Right hindlimb (tissue), 1 donor: ENCODE measurements around the gene CHRM2.

ENCODE experiments used
- DNase-seq: peaks from one replicate; pipeline ENCODE4 v3.0.0-alpha.2; 2018

Gene CHRM2

DNA sequence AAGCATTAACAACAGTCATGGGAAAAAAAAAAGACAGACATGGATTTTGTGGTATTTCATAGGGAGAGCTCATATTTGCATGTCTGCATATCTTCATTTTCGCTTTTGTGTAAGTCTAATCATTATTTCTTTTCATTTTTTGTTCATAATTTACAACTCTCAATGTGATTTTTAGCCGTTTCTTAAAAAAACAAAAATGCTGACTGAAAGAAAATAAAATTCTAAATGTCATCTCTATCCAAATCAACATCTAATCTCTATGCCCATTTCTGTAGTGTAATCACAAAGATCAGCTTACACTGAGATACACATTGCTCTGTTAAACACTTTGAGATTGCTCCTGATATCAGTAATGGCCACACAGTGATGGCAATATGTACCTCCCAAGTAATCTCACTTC is 29.2 kb downstream of the CHRM2 start:
- no peak for DNase-seq

DNA sequence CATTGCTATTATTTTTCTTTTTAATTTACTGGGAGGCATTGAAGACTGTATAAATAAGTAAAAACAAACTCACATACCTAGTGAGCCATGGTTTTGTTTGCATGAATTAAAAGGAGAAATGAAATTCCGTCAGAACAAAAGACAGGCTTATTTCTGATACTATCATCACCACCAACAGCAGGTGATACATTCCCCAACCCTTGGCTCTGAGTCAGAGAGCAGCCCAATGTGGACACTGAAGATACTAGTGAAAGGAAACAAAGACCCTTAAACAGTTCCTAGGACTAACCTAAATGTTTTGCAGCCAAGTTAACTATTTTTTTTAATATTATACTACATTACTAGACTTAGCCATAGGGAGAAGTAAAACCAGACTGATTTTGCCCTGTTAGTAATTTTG is 31.6 kb downstream of the CHRM2 start:
- no peak for DNase-seq

DNA sequence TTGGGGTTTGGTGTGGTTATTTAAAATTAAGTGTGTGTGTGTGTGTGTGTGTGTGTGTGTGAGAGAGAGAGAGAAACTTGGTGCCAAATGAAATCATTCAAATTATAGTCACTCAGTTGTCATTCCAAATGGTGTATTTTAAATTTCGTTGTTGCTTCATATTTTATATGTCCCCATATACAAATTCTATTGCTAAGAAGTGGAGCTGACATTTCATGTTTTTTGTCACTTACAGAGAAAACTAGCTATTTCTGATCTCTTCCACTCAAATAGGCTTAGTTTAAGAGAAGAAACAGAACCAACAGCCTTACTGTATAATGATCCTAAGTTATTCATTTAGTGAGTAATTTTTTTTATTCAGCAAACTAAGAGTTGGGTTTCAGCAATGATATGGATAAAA is 42.3 kb downstream of the CHRM2 start:
- no peak for DNase-seq

DNA sequence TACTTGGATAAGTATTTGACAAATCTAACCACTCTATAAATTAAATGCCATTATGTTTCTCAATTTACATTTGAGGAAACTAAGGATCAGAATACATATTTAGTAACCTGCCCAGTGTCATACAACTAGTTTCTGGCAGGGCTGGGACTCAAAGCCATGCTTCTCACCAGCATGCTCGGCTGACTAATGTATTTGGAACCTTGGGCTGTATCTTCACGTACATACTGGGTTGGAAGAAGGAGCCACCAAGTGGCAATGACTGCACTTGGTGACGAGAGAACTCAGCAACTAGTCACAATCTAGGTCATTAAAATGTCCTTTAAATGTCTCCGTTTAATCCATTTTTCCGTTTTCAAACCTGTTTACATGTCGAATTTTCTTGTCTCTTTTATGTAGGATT is 42.9 kb downstream of the CHRM2 start:
- no peak for DNase-seq

DNA sequence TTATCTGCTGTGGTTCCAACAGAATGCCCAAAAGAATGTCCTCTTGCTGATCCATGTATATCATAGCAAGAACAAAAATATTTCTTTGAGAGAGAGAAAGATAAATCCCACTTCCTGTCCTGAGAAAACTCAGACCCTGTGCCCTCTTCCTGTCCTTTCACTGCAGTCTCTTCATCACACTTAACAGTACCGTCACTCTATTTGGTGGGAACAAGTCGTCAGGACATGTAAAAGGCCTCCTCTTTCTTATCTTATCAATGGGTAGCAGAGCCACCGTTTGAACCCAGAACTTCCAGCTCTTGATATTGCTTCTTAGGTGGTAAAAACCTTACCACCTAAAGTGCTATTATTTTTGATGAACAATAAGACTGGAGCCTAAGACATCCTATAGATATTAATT is 43.9 kb downstream of the CHRM2 start:
- no peak for DNase-seq

DNA sequence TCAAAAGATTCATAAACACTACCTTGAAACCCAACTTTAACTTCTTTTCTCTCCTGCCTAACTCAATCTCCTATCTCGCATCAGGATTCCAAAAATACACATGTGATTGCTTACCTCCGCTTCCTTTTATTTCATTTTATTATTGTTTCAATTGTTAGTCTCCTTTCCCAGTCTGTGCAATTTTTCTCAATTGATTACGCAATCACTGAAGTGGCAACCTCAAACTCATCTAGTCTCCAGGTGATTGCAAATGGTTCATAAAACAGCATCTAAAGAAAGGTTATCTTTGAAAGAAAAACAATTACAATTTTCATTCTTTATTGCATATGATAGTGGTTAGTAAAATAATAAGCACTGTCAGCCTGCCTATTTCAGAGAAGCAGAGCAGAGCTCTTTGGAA is 45.6 kb downstream of the CHRM2 start:
- DNase-seq: no peak

DNA sequence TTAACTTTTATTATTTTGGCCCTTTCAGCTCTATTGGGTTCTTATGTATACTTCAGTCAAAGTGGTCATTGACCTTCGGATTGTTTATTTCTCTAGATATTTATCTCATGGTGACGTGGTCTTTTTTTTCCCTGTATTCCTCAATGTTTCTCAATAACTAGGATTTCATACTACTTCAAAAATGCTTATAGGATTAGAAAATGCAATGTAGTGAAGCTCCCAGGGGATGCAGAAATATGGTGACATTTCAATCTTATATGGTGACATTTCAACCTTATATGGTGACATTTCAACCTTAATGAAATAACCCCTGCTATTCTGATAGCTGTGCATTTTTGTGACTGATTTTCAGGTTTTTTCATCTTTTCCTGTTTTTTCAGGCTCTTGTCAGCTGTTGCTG is 51.4 kb downstream of the CHRM2 start:
- DNase-seq: no peak

DNA sequence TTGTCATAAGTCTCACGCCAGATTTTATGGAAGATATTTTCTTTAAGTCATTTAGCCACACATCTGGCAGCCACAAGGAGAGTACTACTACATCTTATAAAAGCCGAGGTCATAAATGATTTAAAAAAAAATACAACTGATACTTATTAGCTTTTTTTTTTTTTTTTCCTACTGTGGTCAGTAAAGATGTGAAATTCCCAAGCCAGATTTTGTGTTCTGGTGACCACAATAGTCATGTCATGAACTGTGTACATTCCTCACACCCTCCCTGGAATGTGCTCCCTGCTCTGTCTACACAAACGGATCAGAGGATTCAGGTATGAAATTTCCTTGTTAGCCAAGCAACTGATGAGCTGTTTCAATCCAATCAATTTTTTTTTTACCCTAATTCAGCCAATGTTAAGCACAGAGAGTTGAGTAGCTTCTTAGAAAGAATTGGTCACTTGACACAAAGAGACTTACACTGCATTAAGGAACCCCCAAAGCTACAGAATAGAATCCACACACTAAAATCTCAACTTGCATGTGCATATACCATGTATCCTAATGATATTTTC is 54.7 kb downstream of the CHRM2 start:
- no peak for DNase-seq

DNA sequence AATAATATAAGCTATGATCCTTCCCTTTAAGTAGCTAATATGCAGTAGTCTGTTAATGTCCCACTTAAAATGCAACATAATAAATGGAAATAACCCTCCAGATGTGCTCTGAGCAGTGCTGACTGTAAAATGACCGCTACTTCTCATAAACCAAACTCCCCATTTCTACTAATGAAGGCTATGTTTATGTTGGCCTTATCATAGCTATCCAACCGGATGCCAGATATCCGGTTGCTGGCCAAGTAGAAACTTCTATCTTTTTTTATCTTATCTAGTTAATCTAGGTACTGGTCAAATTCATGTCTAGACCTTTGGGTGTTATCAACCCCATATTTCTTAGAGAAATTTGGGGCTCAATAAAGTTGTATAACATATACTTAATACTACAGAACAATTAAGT is 56.6 kb downstream of the CHRM2 start:
- no peak for DNase-seq

DNA sequence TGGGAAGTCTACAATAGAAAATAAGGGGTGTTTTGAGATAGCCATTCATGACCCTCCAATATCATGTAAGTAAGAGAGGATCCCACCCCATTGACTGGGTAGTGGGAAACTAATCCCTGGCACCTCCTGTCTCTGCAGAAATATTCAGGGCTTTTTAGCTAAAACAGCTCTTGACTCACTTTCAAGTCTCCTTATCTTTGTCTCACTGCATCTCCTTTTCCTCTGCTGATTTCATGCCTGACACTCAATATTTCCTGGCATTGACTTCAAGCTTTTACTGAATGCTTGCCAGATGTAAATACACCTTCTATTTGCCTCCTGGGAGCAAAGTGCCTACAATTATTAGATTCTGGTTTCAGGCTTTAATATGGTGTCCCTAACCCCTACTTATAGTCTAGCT is 57.1 kb downstream of the CHRM2 start:
- no peak for DNase-seq

DNA sequence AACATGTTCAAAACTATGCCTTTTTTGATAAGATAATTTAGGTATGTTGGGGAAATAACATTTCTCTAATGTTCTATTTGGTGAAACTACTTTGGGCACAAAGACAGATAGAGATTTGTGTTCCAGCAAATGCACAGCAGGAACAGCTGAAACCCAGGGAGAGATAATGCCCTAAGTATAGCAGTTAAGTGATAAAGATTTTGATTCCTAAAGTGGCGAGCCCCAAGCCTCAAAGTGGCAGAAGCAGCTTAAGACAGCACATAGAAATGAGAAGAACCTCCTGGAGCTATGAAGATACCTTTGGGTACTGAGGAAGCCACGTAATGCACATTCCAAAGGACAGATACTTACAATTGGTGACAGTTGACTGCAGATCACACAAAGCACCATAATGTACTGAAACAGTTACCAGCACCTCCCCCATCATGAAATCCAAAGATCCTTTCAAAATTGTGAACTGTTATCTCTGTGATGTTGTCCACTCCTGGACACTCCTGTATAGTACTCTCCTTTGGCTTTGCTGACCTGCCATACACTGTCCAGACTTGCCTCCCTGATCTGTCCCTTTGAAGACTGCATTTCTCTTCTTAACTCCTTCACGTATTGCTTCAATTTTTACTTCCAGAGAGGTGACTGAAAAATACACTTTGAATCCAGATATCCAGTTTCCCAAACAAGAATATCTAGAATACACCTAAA is 62.9 kb downstream of the CHRM2 start:
- DNase-seq: no peak

DNA sequence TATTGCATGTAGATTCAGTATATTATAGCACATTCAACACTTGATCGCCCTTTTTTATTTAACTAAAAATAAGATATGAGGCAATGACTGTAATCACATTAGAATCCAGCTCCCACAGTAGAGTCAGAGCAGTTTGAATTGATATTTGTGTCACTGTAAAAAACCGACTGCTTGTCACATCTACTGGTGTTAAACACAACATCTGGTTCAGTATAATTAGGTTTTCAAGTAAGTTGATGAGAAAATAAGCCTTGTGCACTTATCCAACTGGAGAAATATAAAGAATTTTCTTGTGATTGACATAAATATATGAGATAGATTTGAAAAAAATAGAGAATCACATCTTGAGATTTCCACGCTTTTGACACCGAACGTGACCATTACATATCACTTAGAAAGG is 69.0 kb downstream of the CHRM2 start:
- DNase-seq: no peak

DNA sequence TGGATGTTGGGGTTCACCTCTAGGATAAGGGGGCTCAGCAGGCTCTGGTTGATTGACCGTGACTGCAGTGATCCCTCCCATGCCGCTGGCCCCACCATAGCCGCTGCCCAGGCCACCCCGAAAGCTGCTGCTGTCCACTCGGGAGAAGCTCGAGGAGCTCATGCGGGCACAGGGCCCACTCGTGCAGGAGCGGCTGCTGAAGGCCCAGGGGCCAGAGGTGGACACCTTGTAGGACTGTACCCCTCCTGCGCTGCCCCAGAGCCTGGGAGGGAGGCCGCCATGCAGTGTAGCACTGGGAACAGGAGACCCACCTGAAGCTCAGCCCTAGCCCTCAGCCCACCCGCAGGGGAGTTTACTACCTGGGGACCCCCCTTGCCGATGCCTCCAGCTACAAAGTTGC is 70.0 kb downstream of the CHRM2 start:
- no peak for DNase-seq

DNA sequence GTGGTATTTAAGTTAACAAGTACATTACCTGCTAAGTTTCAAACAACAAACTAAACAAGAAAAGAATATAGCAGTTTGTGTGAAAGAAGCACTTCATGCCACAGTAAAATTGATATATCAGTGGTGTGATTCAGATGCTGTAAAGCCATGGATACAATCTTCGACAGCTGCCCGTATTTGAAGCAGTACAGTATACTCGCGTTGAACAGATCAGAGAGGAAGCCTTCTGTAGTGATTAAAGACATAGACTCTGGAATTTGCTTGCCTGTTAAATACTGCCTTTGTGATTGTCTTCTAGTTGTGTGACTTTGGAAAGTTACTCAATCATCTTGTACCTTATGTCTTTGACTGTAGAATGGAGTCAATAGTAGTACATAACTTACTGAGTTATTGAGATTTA is 71.7 kb downstream of the CHRM2 start:
- no peak for DNase-seq

DNA sequence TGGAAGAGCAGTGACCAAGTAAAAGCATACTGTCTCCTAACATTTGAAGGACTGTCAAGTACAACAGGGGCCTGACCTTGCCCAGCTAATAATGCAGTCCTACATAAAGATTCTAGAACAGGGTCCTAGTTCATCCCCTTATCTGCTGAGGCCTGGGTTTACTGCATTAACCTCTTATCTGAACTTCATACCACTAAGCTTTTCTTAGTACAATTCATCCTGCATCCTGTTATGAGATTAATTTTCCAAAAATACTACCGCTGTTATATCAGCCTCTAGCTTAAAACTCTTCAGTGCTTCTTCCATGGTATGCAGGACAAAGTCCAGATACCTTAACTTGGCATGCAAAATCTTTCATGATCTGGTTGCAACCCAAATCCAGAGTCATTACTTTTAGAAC is 72.5 kb downstream of the CHRM2 start:
- DNase-seq: no peak

DNA sequence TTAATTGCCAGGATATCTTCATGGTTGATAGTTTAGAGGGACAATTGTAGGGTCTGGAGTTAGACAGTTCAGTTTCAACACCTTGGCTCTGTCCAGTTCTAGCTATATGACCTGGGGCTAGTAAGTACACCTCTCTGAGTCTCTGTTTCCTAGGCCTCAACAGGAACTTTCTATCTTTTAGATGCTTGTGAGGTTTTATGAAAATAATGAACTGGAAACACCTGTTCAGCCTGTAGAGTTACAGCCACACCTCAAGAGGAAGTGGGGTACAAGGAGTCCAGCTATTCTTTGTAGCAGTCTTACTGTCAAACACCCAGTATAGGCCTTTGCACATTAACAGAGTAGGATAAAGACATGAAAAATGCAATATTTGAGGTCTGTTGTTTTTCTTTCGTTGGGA is 73.4 kb downstream of the CHRM2 start:
- no peak for DNase-seq

DNA sequence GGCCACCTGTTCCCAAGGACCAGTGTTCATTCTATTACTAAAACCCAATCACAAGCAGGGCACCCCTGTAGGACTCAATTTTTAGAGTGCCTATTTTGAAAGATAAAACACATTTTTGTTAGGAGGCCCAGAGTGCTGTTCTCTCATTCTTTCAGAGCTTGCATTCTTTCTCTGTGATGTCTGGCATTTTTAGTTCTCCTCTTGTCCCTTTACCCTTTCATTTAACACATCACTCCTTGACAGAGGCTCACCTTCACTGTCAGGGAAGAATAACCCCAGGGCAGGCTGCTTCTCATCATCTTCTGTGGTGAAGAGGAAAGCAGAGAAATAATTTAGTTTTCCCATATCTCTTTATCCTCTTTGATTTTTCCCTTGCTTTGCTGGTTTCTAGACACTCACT is 73.9 kb downstream of the CHRM2 start:
- no peak for DNase-seq

DNA sequence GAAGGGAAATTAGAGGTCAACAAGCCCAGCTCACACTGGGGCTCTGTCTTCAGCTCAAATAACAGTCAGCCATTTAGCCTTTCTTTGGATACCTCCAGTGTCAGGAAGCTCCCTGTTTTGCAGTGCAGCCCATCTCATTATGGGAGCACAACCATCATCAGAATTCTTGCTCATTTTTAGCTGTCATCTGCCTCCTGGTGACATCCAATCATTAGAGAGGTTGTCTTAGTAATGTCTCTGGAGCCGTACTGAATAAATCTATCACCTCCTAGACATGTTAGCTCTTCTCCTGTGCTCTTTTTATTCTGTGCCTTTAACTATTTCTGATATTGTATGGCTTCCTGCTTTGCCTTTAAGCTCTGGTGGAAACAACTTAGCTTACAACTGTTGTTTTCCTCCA is 74.5 kb downstream of the CHRM2 start:
- DNase-seq: no peak

DNA sequence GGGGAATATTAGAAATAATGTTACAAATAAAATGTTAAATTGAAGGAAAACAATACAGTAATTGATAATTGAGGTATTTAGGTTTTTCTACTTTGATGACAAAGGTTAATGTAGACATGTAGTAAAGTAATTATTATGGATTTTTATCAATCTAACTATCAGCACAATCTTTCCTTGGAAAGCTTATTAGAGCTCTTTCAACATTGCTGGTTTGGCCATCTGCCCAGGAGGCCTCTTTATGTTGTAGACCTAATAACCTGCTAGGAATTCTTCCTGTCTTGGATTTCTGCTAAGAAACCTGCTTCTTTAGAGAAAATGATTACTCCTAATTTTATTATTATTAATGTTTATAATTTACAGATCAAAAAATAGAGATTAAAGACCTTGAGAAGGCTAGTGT is 78.9 kb downstream of the CHRM2 start:
- DNase-seq: no peak

DNA sequence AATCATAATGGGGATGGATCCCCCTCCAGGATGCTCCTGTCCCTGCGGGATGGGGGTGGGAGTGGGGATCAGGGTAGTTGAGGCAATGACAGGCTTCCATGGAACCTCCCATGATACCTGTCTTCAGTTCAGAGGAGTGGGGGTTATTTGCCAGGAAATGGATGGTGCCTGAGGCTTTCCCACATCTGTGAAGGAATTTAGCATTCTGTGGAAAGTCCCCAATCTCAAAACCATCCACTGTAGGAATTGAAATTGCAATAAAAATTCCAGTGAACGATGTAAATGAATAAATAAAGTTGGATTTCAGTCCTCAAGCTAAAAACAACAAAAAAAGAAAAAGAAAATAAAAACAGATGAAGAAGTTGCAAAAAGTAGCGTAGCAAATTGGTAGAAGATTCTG is 81.9 kb downstream of the CHRM2 start:
- no peak for DNase-seq

DNA sequence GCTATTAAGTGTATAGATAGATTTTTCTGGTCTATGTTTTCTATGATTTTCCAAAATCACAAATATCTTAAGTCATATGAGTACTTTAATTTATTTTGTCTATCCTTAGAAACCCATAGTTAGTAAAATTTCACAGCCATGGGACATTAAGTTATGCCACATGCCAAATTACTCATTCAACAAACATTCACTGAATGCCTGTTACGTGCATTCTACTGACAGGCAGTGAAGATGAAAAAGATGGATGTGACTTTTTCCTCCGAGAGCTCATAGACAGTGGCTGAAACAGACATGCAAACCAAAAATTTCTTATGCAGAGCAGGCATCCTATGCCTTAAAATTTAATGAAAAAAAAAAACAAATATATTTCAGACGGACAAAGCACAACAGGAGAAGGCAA is 84.9 kb downstream of the CHRM2 start:
- DNase-seq: no peak

DNA sequence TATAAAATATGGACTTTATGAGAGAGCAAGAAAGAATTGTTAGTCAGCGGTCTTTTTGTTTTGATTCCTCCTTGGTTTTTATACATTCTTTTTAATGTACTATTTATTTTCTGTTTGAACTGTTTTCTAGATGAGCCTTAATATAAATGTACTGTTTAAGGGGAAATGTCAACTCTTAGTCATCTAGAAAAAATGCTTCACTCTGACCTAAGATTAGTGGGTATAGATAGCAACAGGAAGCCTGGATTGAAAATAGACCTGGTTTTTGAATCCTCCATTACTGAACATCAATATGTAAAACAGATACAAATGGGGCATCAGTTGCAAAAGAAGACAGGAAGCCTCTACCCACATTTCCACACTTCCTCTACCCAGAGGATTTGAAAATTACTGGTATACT is 87.8 kb downstream of the CHRM2 start:
- DNase-seq: no peak

DNA sequence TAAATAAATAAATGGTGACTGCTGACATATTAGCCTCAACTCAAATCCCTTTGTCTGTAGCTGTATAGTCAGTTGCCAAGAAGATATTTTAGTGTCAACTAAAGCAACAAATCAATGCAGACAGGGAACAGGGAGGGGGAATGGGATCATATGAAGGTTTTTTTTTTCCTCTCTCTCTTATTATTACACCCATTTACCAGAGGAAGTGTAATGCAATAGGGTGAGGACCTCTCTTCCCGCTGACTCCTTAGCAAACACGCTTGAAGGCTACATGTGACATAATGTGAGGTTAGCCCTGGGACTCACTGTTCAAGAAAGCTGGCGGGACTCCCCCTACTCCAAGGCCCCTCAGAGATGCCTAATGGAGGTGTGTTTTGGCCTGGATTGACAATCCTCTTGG is 88.2 kb downstream of the CHRM2 start:
- DNase-seq: no peak

DNA sequence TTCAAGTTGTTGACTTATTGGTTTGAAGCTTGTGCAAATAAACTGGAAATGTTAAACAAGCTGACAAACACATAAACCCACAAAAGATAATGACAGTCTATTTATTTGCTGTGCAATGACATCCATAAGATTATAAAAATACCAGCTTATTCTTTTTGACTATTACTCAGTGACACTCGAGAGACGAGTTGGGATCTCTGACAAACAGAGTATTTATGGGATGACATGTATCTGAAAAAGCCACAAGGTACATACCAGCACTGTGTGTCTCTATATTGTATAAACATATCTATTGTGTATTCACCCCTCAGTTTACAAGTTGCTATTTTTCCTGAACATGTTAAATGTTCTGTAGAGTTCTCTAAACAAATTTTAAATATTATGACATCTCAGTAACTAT is 88.9 kb downstream of the CHRM2 start:
- DNase-seq: no peak

DNA sequence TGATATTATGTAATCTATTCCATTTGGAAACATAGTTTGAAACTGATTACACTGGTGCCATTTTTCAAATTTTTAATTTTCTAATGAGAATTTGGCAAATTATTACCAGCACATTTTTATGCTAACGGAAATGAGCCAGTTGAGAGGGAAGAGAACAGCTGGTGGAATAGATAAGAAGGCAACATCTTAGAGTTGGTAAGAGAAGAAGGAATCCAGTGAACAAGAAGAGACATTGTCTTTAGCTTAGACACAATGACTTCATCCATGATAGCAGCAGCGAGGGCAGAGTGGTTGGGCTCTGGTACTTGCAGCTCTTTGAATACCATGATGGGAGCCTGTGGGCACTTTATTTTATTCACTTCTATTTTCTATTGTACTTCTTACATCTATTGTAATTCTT is 89.6 kb downstream of the CHRM2 start:
- no peak for DNase-seq

DNA sequence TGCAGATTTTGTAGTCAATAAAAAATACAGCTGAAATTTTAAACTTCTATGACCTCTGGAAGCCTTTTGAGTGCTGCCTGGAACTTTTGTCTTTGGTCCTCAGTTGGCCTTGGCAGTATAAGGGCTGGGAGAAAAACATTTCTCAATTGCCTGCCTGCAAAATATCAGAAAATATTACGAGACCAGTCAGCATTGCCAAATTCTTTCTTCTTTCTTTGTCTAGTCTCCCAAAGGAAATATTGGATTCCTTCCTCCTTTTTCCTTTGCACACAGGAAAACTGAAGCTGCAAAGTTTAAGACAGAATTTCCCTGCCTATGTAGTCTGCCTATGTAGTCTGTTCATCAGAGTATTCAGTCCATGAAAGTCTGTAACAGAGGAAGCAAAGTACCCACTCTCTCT is 95.9 kb downstream of the CHRM2 start:
- DNase-seq: peak; percentile 32
